IPS DF 6.9 (cell line): ENCODE measurements around the gene FIBIN.
A peak's percentile ranks its signal among the peaks of the same experiment; 100 is the strongest.

ENCODE experiments used
- DNase-seq: peaks from one replicate; pipeline ENCODE4 v3.0.0-alpha.2; 2013; ENCODE audit warnings: low read depth, low spot score
- H3K27ac ChIP-seq: one replicate; pipeline ENCODE4 v1.5.1; 2013; ENCODE audit warnings: low read length, control low read depth
- H3K27me3 ChIP-seq: 2 replicates; pipeline ENCODE4 v1.6.1; 2013; ENCODE audit warnings: mild to moderate bottlenecking, low read length; ENCODE audit not compliant: control insufficient read depth, insufficient read depth
- H3K36me3 ChIP-seq: 2 replicates; pipeline ENCODE4 v1.6.1; 2013; ENCODE audit warnings: low read length; ENCODE audit not compliant: control insufficient read depth, insufficient read depth
- H3K4me1 ChIP-seq: 2 replicates; pipeline ENCODE4 v1.6.1; 2013; ENCODE audit warnings: low read length; ENCODE audit not compliant: control insufficient read depth, insufficient read depth
- H3K4me3 ChIP-seq: 2 replicates; pipeline ENCODE4 v1.5.1; 2013; ENCODE audit warnings: mild to moderate bottlenecking, low read length
- H3K9me3 ChIP-seq: 2 replicates; pipeline ENCODE4 v1.6.1; 2013; ENCODE audit warnings: low read length, inconsistent platforms; ENCODE audit not compliant: control insufficient read depth, insufficient read depth
- WGBS: extraction: QIAGEN DNeasy Blood & Tissue Kit; methylation state at CpG from one replicate; pipeline ENCODE4 v1.1.7; 2013; ENCODE audit warnings: mixed read lengths, missing lambda C conversion rate; ENCODE audit not compliant: insufficient read length, insufficient coverage; 5-methylcytosine and 5-hydroxymethylcytosine counted together

FIBIN gene

GRCh38 chr11:26993965-26994457, at the start of gene FIBIN:
TSS of gene FIBIN (plus strand) at chr11:26994112. CDS start at chr11:26994527, 415 bp downstream.
- Histone ChIP-seq H3K4me3 (peak within 1 kb of the TSS; percentile 24; the same call in 1 of the 2 replicates), H3K27ac (no peak within 1 kb of the TSS), H3K36me3 (no peaks in the 10 kb centered on the region), H3K4me1 (no peaks in the 10 kb centered on the region), H3K27me3 (no peaks in the 10 kb centered on the region), H3K9me3 (no peaks in the 10 kb centered on the region)
- DNase-seq, result no peak
- no CpG with 5 or more reads among the region's 22 CpGs for WGBS

GRCh38 chr11:26944866-26945664, 48.8 kb upstream of the FIBIN start:
- no peak overlapping the region for H3K4me3 ChIP-seq
- WGBS, result no CpG with 5 or more reads among the region's 3 CpGs
- DNase-seq, result no peak
- H3K27ac ChIP-seq, result no peak overlapping the region
- H3K9me3 ChIP-seq, result no peaks in the 10 kb centered on the region
- no peaks in the 10 kb centered on the region for H3K27me3 ChIP-seq
- no peaks in the 10 kb centered on the region for H3K36me3 ChIP-seq
- H3K4me1 ChIP-seq, result 0 out of 2 replicates have a peak, but pooled peaks cover under 1% of the 10 kb centered on the region

DNA sequence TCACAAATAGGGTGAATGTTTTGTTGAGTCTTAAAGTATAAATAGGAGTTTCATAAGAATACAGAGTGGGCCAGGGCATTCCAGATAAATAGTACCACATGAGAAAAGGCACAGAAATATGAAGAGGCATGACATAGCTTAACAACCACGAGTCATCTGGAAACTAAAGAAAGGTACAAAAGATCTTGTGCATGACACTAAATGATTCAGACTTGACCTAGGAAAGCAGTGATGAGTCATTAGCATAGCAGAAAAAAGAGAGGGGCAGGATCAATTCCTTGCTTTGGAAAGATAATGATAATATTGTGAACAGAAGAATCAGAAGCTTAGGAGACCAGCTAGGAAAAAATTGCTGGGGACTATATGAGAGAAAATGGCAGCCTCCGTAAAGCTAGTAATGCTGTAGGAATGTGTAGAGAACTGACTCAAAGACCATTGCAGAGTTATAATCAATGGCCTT, 47.6 kb upstream of the FIBIN start:
- no peak overlapping the region for H3K27ac ChIP-seq
- H3K4me1 ChIP-seq, result peaks cover 3% of the 10 kb centered on the region; the same call in 1 of the 2 replicates
- no peak for DNase-seq
- no peak overlapping the region for H3K4me3 ChIP-seq
- H3K27me3 ChIP-seq, result no peaks in the 10 kb centered on the region
- no peaks in the 10 kb centered on the region; the same call in 1 of the 2 replicates for H3K9me3 ChIP-seq
- H3K36me3 ChIP-seq, result no peaks in the 10 kb centered on the region
- no CpG with 5 or more reads among the region's 2 CpGs for WGBS

DNA sequence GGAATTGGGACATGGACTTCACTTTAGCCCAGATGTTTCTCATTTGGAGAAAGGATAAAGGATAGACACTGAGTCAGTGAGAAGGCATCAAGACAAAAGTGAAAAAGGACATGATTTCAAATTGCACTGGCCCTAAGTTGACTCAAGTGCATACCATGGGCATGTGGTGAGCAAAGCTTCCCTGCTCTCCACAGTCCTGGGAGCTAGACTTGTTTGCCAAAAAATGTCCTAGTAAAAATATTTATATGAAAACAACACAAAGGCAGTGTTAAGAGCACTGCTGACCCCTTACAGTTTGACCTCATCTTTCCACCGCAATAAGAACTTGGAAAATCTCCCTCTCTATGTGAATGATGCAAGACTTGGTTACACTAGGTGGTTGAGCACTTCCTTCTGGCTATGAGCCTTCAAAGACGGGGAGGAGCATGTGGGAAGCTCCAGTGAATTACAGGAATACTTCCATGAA, 46.5 kb upstream of the FIBIN start:
- no CpG with 5 or more reads among the region's 2 CpGs for WGBS
- peaks cover 3% of the 10 kb centered on the region; the same call in 1 of the 2 replicates for H3K4me1 ChIP-seq
- H3K4me3 ChIP-seq, result no peak overlapping the region
- H3K27me3 ChIP-seq, result no peaks in the 10 kb centered on the region
- DNase-seq, result no peak
- no peaks in the 10 kb centered on the region; the same call in 1 of the 2 replicates for H3K9me3 ChIP-seq
- H3K27ac ChIP-seq, result no peak overlapping the region
- no peaks in the 10 kb centered on the region for H3K36me3 ChIP-seq

DNA sequence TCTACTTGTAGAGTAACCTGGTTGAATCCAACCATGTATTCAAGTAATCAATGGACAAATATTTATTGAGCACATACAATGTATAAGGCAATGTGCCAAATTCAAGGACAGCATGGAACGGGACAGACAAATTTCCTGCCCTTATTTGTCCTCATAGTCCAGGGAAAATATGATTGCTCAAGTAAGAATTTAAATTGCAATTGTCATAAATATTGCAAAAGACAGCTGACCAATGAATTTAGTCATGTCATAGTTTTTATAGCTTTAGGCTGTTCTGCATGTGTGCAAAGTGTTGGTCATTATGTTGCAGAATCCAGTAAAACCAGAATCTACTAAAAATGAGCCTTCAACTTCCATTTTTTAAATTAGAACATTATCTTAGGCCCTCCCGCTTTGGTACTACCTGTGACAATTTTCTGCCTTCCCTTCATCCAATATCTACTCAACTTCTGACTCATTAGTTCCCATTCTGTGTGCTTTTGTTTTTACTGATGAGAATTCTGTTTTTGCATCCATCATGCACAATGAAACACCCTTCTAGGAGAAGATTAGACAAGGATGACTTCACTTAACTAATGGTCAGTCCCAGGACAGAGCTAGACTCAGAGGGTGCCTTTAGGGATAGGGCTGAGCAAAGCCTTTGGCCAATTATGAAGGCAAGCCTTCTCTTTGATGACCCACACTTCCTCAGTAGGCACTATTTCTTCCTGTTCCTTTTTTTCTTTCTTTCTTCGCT, 45.8 kb upstream of the FIBIN start:
- WGBS, result 100% methylated on average over 1 of the region's 3 CpGs
- peaks cover 3% of the 10 kb centered on the region; the same call in 1 of the 2 replicates for H3K4me1 ChIP-seq
- no peak overlapping the region for H3K4me3 ChIP-seq
- H3K27me3 ChIP-seq, result no peaks in the 10 kb centered on the region
- DNase-seq, result no peak
- H3K9me3 ChIP-seq, result no peaks in the 10 kb centered on the region; the same call in 1 of the 2 replicates
- H3K27ac ChIP-seq, result no peak overlapping the region
- no peaks in the 10 kb centered on the region for H3K36me3 ChIP-seq

DNA sequence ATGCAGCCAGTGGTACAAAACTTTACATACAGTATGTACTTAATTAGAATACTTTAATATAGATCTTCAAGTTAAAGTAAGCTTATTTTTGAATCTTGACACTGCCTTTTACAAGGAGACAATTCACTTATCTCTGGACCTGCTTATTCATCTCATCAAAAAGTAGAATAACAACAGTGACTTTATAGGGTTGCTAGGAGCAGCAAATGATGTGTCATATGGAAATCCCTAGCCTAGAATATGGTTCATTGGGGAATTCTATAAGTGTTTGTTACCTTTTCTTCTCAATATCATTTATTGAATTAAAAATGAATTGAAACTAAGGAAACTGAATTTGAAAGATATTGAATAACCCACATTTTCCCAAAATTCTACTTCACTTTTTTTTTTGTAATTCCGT, 45.0 kb upstream of the FIBIN start:
- peaks cover 3% of the 10 kb centered on the region; the same call in 1 of the 2 replicates for H3K4me1 ChIP-seq
- H3K36me3 ChIP-seq, result no peaks in the 10 kb centered on the region
- H3K27me3 ChIP-seq, result no peaks in the 10 kb centered on the region
- H3K27ac ChIP-seq, result no peak overlapping the region
- no CpG with 5 or more reads among the region's 1 CpG for WGBS
- H3K4me3 ChIP-seq, result no peak overlapping the region
- no peaks in the 10 kb centered on the region; the same call in 1 of the 2 replicates for H3K9me3 ChIP-seq
- DNase-seq, result no peak

- Histone ChIP-seq H3K27ac (no peak overlapping the region), H3K4me1 (peaks cover 3% of the 10 kb centered on the region; the same call in 1 of the 2 replicates), H3K27me3 (no peaks in the 10 kb centered on the region), H3K4me3 (no peak overlapping the region), H3K9me3 (no peaks in the 10 kb centered on the region; the same call in 1 of the 2 replicates), H3K36me3 (no peaks in the 10 kb centered on the region)
- no CpG with 5 or more reads among the region's 2 CpGs for WGBS
- no peak for DNase-seq
Measured at GRCh38 chr11:26949846-26950245, 44.1 kb upstream of the FIBIN start.

DNA sequence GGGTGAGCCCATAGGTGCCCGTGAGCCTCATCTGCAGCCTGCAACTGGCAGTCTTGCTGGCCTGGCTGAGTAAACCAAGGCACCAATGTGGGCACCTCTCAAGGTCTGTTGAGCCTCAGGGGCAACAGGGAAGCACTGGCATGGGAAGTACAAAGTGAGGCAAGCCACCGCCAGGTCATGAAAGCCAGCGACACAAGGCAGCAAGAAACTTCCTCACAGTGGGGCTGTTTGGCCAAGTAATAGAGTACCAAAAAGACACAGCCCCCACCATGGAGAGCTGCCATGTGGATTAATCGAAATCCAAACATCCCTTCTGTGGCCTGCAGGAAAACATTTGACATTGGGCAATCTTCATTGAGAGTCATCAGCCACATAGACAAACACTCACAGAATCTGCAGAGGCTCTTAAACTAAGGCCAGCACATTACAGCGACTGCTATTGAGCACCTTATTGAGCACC, 43.6 kb upstream of the FIBIN start:
- Histone ChIP-seq H3K9me3 (no peaks in the 10 kb centered on the region; the same call in 1 of the 2 replicates), H3K36me3 (no peaks in the 10 kb centered on the region), H3K27me3 (no peaks in the 10 kb centered on the region), H3K27ac (no peak overlapping the region), H3K4me3 (no peak overlapping the region), H3K4me1 (peaks cover 3% of the 10 kb centered on the region; the same call in 1 of the 2 replicates)
- no peak for DNase-seq
- WGBS, result no CpG with 5 or more reads among the region's 5 CpGs

DNA sequence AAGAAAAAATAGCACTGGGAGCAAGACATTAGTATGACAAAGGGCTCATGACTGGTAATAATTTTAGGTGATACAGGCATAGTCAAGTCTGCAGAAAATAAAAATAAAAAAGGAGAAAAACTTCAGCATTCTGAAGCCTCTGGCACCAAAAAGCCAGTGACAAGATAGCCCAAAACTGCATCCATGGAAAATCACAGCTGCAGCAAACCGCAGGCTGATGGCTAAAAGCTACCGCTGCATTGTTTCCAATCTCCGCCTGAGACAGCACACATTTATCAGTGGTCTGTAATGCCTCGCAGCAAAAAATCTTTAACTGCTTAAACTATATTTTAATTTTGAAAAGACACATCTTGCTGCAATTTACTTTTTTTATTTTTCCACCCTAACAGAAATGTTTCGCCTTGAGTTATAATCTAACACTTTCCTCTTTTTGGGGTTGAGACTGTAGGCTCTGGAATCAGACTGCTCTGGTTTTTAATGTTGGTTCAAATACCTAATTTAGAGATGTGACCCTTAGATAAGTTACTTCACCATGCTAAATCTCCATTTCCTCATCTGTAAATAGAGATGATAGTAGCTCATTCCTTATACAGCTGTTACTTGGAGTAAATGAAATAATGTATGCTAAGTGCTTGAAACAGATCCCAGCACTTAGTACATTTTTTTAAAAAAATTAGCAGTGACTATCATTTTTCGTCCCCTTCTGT, 42.0 kb upstream of the FIBIN start:
- Histone ChIP-seq H3K36me3 (no peaks in the 10 kb centered on the region), H3K27me3 (no peaks in the 10 kb centered on the region), H3K4me3 (no peak overlapping the region), H3K27ac (no peak overlapping the region), H3K4me1 (peaks cover 3% of the 10 kb centered on the region; the same call in 1 of the 2 replicates), H3K9me3 (no peaks in the 10 kb centered on the region; the same call in 1 of the 2 replicates)
- WGBS, result no CpG with 5 or more reads among the region's 6 CpGs
- no peak for DNase-seq
